Measurements from ENCODE around the gene POLDIP2. TPM values are rescaled to one million over a fixed set of nuclear protein-coding genes. Genes with fewer than 3 reads are reported as not detected.

Gene POLDIP2, protein sequence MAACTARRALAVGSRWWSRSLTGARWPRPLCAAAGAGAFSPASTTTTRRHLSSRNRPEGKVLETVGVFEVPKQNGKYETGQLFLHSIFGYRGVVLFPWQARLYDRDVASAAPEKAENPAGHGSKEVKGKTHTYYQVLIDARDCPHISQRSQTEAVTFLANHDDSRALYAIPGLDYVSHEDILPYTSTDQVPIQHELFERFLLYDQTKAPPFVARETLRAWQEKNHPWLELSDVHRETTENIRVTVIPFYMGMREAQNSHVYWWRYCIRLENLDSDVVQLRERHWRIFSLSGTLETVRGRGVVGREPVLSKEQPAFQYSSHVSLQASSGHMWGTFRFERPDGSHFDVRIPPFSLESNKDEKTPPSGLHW
- 100 to 1,000 TPM in 1 of 2 donors, 10 to 100 TPM in 1; 74.9 to 122 TPM for total RNA-seq

DNA sequence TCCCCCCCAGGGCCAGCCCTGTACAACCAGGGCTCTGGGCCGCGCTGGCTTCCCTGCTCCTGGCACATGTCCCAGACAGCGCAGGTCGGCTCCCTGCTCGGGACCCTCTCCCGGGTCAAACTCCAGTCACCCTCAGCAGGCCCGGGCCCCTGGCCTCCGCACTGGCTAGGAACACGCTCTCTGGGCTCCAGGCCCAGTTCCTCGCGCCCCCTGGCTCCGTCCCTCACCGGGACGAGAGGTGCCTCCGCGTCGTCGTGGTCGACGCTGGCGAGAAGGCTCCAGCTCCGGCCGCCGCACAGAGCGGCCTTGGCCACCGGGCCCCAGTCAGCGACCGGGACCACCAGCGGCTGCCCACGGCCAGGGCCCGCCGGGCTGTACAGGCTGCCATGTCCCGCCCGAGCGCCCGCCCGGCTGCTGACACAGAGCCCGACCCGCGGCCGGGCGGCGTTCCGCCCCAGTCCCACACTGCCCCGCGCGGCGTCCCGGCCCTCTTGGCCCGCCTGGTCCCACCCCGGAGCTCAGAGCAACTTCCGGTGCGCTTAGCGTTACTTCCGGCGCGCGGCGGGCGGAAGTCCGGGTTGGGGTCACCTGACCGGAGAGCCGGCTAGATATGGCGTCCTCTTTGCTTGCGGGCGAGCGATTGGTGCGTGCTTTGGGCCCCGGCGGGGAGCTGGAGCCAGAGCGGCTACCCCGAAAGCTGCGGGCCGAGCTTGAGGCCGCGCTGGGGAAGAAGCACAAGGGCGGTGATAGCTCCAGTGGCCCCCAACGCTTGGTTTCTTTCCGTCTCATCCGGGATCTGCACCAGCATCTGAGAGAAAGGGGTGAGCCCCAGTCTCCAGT is at the start of gene POLDIP2:
Gene POLDIP2 (minus strand): TSS at position 467 of the 840 bp plus-strand sequence. CDS start 79 bp downstream, at position 388.
- Mint-ChIP-seq H3K4me1 (ENCODE audit: low read depth in 2 of 2) (peaks cover 25 to 26% of the 10 kb centered on the region in 2 donors), H3K4me3 (peak within 1 kb of the TSS; percentile 90), H3K27me3 (no peaks in the 10 kb centered on the region), H3K27ac (peak within 1 kb of the TSS; percentile 86 to 99), H3K36me3 (peaks cover 4% of the 10 kb centered on the region), H3K9me3 (no peaks in the 10 kb centered on the region)
- ATAC-seq (peak; percentile 100), DNase-seq (ENCODE audit: low spot score) (peak; percentile 97)

DNA sequence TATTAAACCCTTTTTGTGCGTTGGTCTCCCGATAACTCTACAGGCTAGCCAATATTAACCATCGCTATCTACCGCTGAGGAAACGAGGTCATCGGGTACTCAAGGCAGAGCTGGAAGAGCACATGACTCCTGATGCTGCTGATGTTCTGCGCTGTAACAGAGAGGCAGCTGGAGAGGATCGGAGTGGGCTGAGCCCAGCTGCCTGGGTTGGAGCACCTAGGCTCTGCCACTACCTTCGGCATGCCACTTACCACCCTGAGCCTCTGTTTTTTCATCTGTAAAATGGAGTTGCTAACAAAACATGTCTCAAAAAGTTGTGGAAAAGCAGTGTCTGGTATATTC is 49.1 kb upstream of the POLDIP2 start:
- H3K27me3 Mint-ChIP-seq: peaks cover 7 to 12% of the 10 kb centered on the region in 2 donors
- peak in 1 of 2 donors; percentile 13 for ATAC-seq
- H3K27ac Mint-ChIP-seq: no peak overlapping the region
- H3K9me3 Mint-ChIP-seq: no peaks in the 10 kb centered on the region
- no peak for DNase-seq (ENCODE audit: low spot score)
- H3K36me3 Mint-ChIP-seq: no peaks in the 10 kb centered on the region
- H3K4me3 Mint-ChIP-seq: peak overlapping the region; percentile 70
- H3K4me1 Mint-ChIP-seq (ENCODE audit: low read depth in 2 of 2): peaks cover 0 to 3% of the 10 kb centered on the region in 2 donors

DNA sequence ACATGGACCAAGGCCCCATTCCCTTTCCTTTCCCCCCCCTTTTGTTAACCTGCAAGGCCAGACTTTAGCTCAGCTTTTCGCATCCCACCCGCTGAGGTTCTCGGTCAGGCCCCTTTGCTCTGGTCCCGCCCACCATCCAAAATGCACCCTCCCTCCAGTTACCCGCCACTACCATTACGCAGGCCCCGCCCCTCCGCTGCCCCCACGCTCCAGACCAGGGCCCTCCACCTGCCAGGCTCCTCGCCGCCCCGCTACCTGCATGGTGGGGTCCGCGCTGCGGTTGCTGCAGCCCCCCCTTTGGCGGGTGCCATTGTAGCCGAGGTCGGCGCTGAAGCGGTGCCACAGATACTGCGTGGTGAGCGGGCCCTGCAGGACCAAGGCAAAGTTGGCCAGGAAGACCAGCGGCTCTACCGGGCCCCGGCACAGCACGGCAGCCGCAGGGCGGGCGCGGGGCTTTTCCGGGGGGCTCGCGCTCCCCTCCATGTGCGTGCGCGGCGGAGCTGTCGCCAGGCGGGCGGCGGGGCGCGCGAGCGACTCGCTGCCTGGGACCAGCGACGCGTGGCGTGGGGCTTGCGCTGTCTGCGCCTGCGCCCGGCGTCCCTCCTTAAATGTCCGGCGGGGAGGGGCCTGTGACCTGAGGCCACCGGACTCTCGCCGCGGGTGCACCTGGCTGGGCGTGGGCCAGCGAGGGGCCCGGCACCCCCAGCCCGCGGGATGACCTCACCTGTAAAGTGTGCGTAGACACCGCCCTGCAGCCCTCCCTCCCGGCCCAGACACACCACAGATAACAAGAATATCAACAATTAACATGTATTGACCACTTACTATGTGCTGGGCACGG is 48.5 kb upstream of the POLDIP2 start, which contains the start of gene SLC46A1:
Gene SLC46A1 (minus strand): TSS at position 581 of the 841 bp plus-strand sequence. CDS start 98 bp downstream, at position 483.
- Mint-ChIP-seq H3K27ac (no peak within 1 kb of the TSS), H3K4me3 (peak within 1 kb of the TSS; percentile 71)

GRCh38 chr17:28404812-28405570 is 47.7 kb upstream of the POLDIP2 start:
- peak overlapping the region; percentile 71 for H3K4me3 Mint-ChIP-seq
- no peak for DNase-seq (ENCODE audit: low spot score)

More for the DNA sequence above, 48.5 kb upstream of the POLDIP2 start, which contains the start of gene SLC46A1:
- H3K9me3 Mint-ChIP-seq: no peaks in the 10 kb centered on the region
- H3K36me3 Mint-ChIP-seq: no peaks in the 10 kb centered on the region
- peaks cover 0 to 3% of the 10 kb centered on the region in 2 donors for H3K4me1 Mint-ChIP-seq (ENCODE audit: low read depth in 2 of 2)
- H3K27me3 Mint-ChIP-seq: peaks cover 7 to 12% of the 10 kb centered on the region in 2 donors
- DNase-seq (ENCODE audit: low spot score): peak; percentile 69
- ATAC-seq: peak; percentile 84 to 86

DNA sequence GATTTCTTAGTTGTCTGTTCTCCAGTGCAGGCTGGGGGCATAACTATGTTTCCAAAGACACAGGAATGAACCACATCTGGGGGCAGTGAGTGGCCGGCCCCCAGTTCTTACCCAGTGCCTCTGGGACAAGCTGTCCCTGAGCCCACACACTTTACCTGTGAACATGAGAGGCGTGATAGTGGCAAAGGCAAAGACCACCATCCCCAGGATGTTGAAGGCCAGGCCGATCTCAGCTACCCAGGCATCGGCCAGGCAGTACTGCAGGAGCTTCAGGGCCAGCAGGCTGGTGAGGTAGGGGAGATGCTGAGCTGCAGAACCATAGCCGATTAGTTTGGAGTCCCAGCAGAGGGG is 47.1 kb upstream of the POLDIP2 start:
- Mint-ChIP-seq H3K27ac (no peak overlapping the region), H3K9me3 (no peaks in the 10 kb centered on the region), H3K27me3 (peaks cover 7 to 8% of the 10 kb centered on the region in 2 donors), H3K4me1 (ENCODE audit: low read depth in 2 of 2) (peaks cover 0 to 3% of the 10 kb centered on the region in 2 donors), H3K36me3 (no peaks in the 10 kb centered on the region), H3K4me3 (peak overlapping the region; percentile 43)
- ATAC-seq: no peak
- DNase-seq (ENCODE audit: low spot score): no peak

More at GRCh38 chr17:28404812-28405570, 47.7 kb upstream of the POLDIP2 start:
- Mint-ChIP-seq H3K4me1 (ENCODE audit: low read depth in 2 of 2) (peaks cover 0 to 3% of the 10 kb centered on the region in 2 donors), H3K27ac (no peak overlapping the region), H3K36me3 (no peaks in the 10 kb centered on the region), H3K9me3 (no peaks in the 10 kb centered on the region), H3K27me3 (peaks cover 7 to 10% of the 10 kb centered on the region in 2 donors)
- no peak for ATAC-seq

DNA sequence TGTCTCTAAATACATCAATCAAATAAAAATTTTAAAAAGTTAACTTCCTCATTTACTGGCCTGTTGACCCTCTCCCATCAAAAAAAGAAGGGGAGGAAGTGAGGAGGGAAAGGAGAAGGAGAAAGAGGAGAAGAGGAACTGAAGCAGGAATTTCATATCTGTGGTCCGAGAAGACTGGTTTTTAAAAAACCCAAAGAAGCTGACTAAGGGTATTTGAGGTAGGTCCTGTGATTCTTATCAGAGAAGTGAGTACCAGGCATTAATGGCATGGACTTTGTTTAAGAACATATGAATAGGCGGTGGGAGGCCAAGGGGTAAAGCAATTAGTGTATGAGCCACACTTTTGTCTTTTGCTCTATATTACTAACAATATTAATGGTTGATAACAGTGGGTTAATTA is 46.7 kb upstream of the POLDIP2 start:
- H3K27ac Mint-ChIP-seq: no peak overlapping the region
- peaks cover 7% of the 10 kb centered on the region in 2 donors for H3K27me3 Mint-ChIP-seq
- peaks cover 0 to 3% of the 10 kb centered on the region in 2 donors for H3K4me1 Mint-ChIP-seq (ENCODE audit: low read depth in 2 of 2)
- H3K36me3 Mint-ChIP-seq: no peaks in the 10 kb centered on the region
- DNase-seq (ENCODE audit: low spot score) (no peak), ATAC-seq (no peak)
- H3K4me3 Mint-ChIP-seq: peak overlapping the region; percentile 43
- no peaks in the 10 kb centered on the region for H3K9me3 Mint-ChIP-seq

GRCh38 chr17:28402844-28403243 is 45.5 kb upstream of the POLDIP2 start:
- no peaks in the 10 kb centered on the region for H3K36me3 Mint-ChIP-seq
- H3K4me3 Mint-ChIP-seq: no peak overlapping the region
- no peaks in the 10 kb centered on the region for H3K9me3 Mint-ChIP-seq
- peaks cover 0 to 3% of the 10 kb centered on the region in 2 donors for H3K4me1 Mint-ChIP-seq (ENCODE audit: low read depth in 2 of 2)
- DNase-seq (ENCODE audit: low spot score): peak; percentile 34
- ATAC-seq: no peak
- no peak overlapping the region for H3K27ac Mint-ChIP-seq
- no peaks in the 10 kb centered on the region for H3K27me3 Mint-ChIP-seq

- no peak overlapping the region for H3K4me3 Mint-ChIP-seq
- ATAC-seq: no peak
- H3K4me1 Mint-ChIP-seq (ENCODE audit: low read depth in 2 of 2): peaks cover 0 to 3% of the 10 kb centered on the region in 2 donors
- no peaks in the 10 kb centered on the region for H3K27me3 Mint-ChIP-seq
- DNase-seq (ENCODE audit: low spot score): peak; percentile 37
- H3K36me3 Mint-ChIP-seq: no peaks in the 10 kb centered on the region
- no peak overlapping the region for H3K27ac Mint-ChIP-seq
- H3K9me3 Mint-ChIP-seq: no peaks in the 10 kb centered on the region
Observed at GRCh38 chr17:28402224-28402630, 44.9 kb upstream of the POLDIP2 start.

DNA sequence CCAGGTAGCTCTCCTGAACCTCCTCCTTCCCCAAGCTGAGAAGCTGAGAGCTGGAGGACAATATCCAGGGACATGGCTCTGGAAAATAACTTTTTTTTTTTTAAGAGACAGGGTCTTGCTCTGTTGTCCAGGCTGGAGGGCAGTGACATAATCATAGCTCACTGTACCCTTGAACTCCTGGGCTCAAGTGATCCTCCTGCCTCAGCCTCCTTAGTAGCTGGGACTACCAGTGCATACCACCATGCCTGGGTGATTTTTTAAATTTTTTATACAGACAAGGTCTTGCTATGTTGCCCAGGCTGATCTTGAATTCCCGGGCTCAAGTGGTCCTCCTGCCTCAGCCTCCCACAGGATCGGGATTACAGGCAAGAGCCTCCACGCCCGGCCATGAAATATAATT is 42.5 kb upstream of the POLDIP2 start:
- DNase-seq (ENCODE audit: low spot score): no peak

GRCh38 chr17:28398280-28398981 is 41.1 kb upstream of the POLDIP2 start:
- ATAC-seq (no peak), DNase-seq (ENCODE audit: low spot score) (no peak)
- Mint-ChIP-seq H3K9me3 (no peaks in the 10 kb centered on the region), H3K4me1 (ENCODE audit: low read depth in 2 of 2) (peaks cover 0 to 4% of the 10 kb centered on the region in 2 donors), H3K27ac (peak overlapping the region in 1 of 2 donors; percentile 33), H3K27me3 (no peaks in the 10 kb centered on the region), H3K4me3 (no peak overlapping the region), H3K36me3 (no peaks in the 10 kb centered on the region)

More for the DNA sequence above, 42.5 kb upstream of the POLDIP2 start:
- Mint-ChIP-seq H3K27ac (no peak overlapping the region), H3K36me3 (no peaks in the 10 kb centered on the region), H3K4me3 (no peak overlapping the region), H3K4me1 (ENCODE audit: low read depth in 2 of 2) (no peaks in the 10 kb centered on the region), H3K27me3 (no peaks in the 10 kb centered on the region), H3K9me3 (no peaks in the 10 kb centered on the region)
- ATAC-seq: no peak

DNA sequence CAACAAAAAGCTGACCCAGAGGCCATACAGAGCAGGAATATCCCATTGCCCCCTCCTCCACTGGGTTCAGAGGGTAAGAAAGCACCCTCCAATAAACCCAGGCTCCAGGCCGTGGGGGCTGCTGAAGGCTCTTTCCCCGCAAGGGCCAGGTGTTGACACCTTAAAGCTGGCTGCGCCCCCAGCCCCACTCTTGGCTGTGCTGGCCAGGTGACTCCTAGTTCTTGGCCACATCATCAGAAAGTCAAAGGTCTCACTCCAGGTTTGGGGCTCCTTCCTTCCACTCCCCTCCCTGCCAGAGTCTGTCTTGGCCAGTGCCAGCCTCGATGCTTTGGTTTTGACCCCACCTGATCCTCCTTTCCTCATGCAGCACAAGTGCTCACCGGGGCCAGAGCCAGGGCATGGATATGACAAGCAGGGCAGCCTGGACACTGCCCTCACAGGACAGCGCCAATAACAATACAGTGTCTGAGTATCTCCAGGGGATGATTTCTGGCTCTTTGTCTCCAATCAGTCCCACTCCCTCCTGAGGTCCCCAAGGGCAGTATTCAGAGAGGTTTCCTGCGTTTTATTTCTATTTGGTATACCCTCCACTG is 40.5 kb upstream of the POLDIP2 start:
- peaks cover 0 to 4% of the 10 kb centered on the region in 2 donors for H3K4me1 Mint-ChIP-seq (ENCODE audit: low read depth in 2 of 2)
- no peaks in the 10 kb centered on the region for H3K36me3 Mint-ChIP-seq
- no peak overlapping the region for H3K4me3 Mint-ChIP-seq
- DNase-seq (ENCODE audit: low spot score): no peak
- ATAC-seq: no peak
- H3K27me3 Mint-ChIP-seq: no peaks in the 10 kb centered on the region
- peak overlapping the region in 1 of 2 donors; percentile 33 for H3K27ac Mint-ChIP-seq
- no peaks in the 10 kb centered on the region for H3K9me3 Mint-ChIP-seq

GRCh38 chr17:28397275-28397674 is 39.9 kb upstream of the POLDIP2 start:
- no peaks in the 10 kb centered on the region for H3K9me3 Mint-ChIP-seq
- peaks cover 0 to 4% of the 10 kb centered on the region in 2 donors for H3K4me1 Mint-ChIP-seq (ENCODE audit: low read depth in 2 of 2)
- no peaks in the 10 kb centered on the region for H3K27me3 Mint-ChIP-seq
- ATAC-seq: no peak
- no peaks in the 10 kb centered on the region for H3K36me3 Mint-ChIP-seq
- no peak overlapping the region for H3K4me3 Mint-ChIP-seq
- no peak overlapping the region for H3K27ac Mint-ChIP-seq
- no peak for DNase-seq (ENCODE audit: low spot score)
